GM18508 (cell line): ENCODE measurements around the gene TRMT44.
"Not testable (repeated sequence)": the region's sequence is repeated elsewhere in the genome, so short reads cannot be mapped to it uniquely, and the experiment has no call there.

Source experiments
- ATAC-seq: cut with Tn5 transposase; IDR thresholded peaks from one replicate; pipeline ENCODE4 v1.9.1; 2021; ENCODE audit warnings: moderate number of reproducible peaks; ENCODE audit not compliant: insufficient read depth, unreplicated experiment

The TRMT44 gene

GRCh38 chr4:8478801-8479744 is 38.5 kb downstream of the TRMT44 start:
- ATAC-seq, result no peak

DNA sequence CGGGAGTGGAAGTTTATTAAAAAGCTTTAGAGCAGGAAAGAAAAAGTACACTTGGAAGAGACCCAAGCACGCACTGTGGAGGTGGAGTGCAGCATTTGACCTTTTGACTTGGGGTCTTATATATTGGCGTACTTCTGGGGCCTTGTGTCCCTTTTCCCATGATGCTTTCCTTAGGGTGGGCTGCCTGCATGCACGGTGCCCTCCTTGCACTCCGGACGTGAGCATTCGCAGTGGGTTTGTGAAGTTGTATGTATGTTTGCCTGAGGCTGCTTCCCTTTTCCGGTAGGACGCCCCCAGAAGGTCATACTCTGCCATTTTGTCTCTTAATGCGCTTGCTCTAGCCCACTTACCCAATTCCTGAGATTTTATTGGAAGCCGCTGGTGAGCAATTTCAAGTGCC is 39.6 kb downstream of the TRMT44 start:
- no peak for ATAC-seq

GRCh38 chr4:8486643-8487042 is 46.1 kb downstream of the TRMT44 start:
- not testable (repeated sequence) for ATAC-seq

DNA sequence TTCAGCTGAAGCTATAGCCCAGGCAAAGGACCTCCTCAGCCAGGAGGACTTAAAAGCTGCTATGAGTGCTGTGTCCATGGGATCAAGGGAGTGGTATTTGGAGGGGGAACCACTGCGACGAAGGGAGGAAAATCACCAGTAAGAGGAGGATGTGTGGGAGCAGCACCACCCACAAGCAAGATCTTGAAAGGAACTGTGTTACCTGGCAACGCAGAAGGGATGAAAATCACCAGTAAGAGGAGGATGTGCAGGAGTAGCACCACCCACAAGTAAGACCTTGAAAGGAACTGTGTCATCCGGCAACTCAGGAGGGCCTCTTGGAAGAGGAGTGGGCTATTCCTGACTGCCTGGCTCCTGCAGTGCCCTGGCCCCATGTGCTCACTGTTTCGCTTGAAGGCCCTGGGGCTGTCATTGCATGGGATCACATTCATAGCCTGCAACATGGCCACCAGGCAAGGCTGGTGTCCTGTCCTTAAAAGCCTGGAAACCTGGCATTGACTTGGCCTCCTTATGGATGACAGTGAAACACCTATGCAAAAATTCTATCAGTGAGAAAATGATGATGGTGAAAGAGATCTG is 48.3 kb downstream of the TRMT44 start:
- no peak for ATAC-seq

- not testable (repeated sequence) for ATAC-seq
Observed at GRCh38 chr4:8491478-8491877, 50.9 kb downstream of the TRMT44 start.

GRCh38 chr4:8492174-8492573 is 51.6 kb downstream of the TRMT44 start:
- ATAC-seq, result no peak

- ATAC-seq, result no peak
Observed at GRCh38 chr4:8493484-8493883, 52.9 kb downstream of the TRMT44 start.

DNA sequence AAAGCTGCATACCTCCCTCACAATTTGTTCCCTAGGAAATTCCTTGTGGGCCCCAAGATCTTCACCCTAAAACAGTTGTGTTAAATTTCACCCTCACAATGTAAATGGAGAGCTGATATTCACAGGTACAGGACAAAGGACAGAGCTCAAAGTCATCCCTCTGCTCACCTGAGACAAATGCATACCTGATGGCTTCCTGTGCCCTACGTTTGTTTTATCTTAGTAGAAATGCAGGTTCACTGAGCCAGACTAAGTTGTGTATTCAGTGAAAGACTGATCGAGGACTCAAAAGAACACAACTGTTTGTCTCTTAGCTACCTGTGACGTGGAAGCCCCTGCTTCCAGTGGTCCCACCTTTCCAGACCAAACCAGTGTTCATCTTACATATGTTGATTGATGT is 53.6 kb downstream of the TRMT44 start:
- ATAC-seq, result no peak

GRCh38 chr4:8494983-8495548 is 54.5 kb downstream of the TRMT44 start:
- no peak for ATAC-seq

- no peak for ATAC-seq
Observed at GRCh38 chr4:8495803-8496202, 55.2 kb downstream of the TRMT44 start.

GRCh38 chr4:8497762-8498161 is 57.2 kb downstream of the TRMT44 start:
- no peak for ATAC-seq

GRCh38 chr4:8500966-8501365 is 60.4 kb downstream of the TRMT44 start:
- no peak for ATAC-seq

- no peak for ATAC-seq
Observed at GRCh38 chr4:8501781-8502180, 61.2 kb downstream of the TRMT44 start.

- ATAC-seq, result no peak
Observed at GRCh38 chr4:8502371-8502770, 61.8 kb downstream of the TRMT44 start.

GRCh38 chr4:8502836-8503585 is 62.4 kb downstream of the TRMT44 start:
- no peak for ATAC-seq

DNA sequence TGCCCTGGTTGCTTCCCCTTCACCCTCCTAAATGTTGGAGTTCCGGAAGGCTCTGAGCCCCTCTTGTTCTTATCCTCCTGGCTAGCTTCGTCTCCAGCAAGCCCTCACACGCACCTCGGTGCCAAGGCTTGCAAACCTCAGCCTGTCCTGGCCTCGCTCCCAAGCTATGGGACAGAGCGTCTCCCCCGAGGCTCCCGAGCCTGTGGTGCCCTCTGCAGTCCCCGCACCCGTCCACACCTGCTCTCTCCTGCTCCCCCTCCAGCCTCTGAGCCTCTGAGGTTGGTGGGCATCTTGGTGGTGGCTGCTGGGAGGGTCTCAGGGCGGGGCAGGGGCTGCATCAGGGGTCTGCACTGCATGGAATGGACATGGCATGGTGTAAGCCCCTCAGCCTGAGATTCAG is 63.2 kb downstream of the TRMT44 start:
- ATAC-seq, result no peak

DNA sequence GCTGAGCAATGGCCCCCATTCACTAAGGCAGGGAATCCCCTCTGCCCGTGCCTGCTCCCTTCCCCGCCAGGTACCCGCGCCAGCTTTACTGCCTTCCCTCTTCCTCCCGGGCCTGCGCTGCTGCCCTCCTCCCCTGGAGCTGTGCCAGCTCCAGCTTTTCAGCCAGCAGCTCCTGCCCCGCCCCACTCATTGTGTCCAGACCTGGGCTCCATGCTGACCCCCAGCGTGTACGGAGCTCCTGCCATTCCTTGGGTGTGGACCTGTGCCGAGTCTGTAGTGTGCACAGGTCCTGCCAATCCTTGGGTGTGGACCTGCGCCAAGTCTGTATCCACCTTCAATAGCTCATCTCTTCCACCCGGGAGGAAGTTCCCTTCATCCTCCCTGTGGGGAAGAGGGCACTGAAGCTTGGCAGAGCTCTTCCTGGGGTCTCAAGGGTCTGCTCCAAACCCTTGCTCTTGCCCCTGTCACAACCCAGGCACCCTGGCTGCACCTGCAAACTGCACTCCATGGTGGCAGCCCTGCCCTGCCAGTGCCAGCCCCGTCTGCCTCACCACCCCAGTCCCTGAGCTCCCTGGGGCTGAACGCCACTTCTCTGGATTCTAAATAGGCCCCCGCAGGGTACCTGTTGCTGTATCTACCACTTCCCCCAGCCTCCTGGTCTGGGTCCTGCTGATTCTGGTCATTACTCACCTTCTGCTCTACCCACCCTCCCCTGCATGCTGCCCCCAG is 63.9 kb downstream of the TRMT44 start:
- ATAC-seq, result no peak

- no peak for ATAC-seq
Observed at GRCh38 chr4:8505229-8505628, 64.7 kb downstream of the TRMT44 start.

DNA sequence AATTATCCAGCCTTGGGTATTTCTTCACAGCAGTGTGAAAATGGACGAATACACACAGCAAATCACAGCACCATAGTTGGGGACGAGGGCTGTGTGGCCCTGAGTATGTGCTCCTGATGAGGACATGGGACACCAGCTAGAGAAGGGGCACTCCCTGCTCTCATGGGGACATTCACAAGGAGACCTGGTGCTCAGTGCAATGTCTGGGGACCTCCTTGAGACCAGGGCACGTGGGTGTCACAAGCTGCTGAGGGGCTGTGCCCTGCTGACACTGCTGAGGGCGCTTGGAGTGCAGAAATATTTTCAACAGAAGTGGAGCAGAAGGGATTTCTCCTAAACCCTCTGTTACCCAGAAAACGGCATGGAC is 65.4 kb downstream of the TRMT44 start:
- ATAC-seq, result no peak
